Right lobe of liver (tissue), 6 donors: Measurements from ENCODE around the gene EFNB2. TPM values are rescaled to one million over a fixed set of nuclear protein-coding genes. Genes with fewer than 3 reads are reported as not detected.

ENCODE experiments used
- ATAC-seq, 4 donors: fragments of 200-7000 bp; cut with Tn5 transposase; one replicate each; pipeline ENCODE4 v1.9.1; 2020; ENCODE audit warnings: mild to moderate bottlenecking in 4 of 4, moderate library complexity in 4 of 4
- DNase-seq, 3 donors: peaks; one replicate each; pipeline ENCODE4 v3.0.0-alpha.2; 2020
- H3K27ac ChIP-seq, 3 donors: fragments of 200-600 bp; one replicate each; pipeline ENCODE4 v1.8.0; 2022
- H3K27me3 ChIP-seq, 2 donors: fragments of 200-600 bp; one replicate each; pipeline ENCODE4 v1.8.0; 2022
- H3K36me3 ChIP-seq, 4 donors: fragments of 200-600 bp; sonication (generic) in 1 of 4; one replicate each; pipeline versions ENCODE4 v1.5.1 to v1.8.0; 2017 to 2022; ENCODE audit warnings: control low read depth in 1 of 4
- H3K4me1 ChIP-seq, 4 donors: fragments of 200-600 bp; sonication (generic) in 1 of 4; one replicate each; pipeline versions ENCODE4 v1.5.1 to v1.8.0; 2017 to 2022; ENCODE audit warnings: control low read depth in 1 of 4
- H3K4me3 ChIP-seq, 3 donors: fragments of 200-600 bp; one replicate each; pipeline ENCODE4 v1.8.0; 2022
- H3K9me3 ChIP-seq, 4 donors: fragments of 200-600 bp; sonication (generic) in 1 of 4; one replicate each; pipeline versions ENCODE4 v1.5.1 to v1.8.0; 2017 to 2022; ENCODE audit warnings: control low read depth in 1 of 4
- POLR2A ChIP-seq: fragments of 450-650 bp; IDR thresholded peaks from one replicate; pipeline ENCODE4 v1.6.1; 2017; ENCODE audit warnings: antibody characterized with exemption, mild to moderate bottlenecking
- WGBS: methylation state at CpG from one replicate; pipeline ENCODE4 v1.1.6; 2018; ENCODE audit warnings: low coverage, low lambda C conversion rate; ENCODE audit not compliant: insufficient coverage; ENCODE audit errors: missing lambda C conversion rate; 5-methylcytosine and 5-hydroxymethylcytosine counted together
- intact Hi-C, 2 donors: fragments of 100-400 bp; cut with DNase I; formaldehyde crosslinking; loops; one replicate each; pipeline versions ENCODE4 v1.11.2 to v1.14.1; 2022
- total RNA-seq, 6 experiments: library from RNA; depleted of rRNA in 2 of 6; stranded (reverse); fragments of >200 nt in 2 of 6; fragmentation: NEBNext Ultra II Directional in 3 of 6; extraction: Animal tissue kit (Norgen Biotek cat#: 25700) in 3 of 6; gene quantifications; one replicate each; pipeline versions ENCODE4 v1.1.0 to v1.2.4, GENCODE V29; 2016 to 2023
- TF ChIP-seq, protein P1 (sequence below), 4 donors: fragments of 200-600 bp in 3 of 4; fragments of 450-650 bp in 1 of 4; IDR thresholded peaks; one replicate each; pipeline versions ENCODE4 v1.5.1 to v1.8.0; 2016 to 2022; ENCODE audit warnings: antibody characterized with exemption in 4 of 4, mild to moderate bottlenecking in 2 of 4
- donor health status: DM: no; HTN: yes; CAD: no.
- donor health status: DM: no; HTN: no; CAD: no.
- donor health status: DM: no; HTN: no; CAD: no.
- donor health status: DM: no; HTN: yes; CAD: no.
- donor health status: DM: no; HTN: yes; CAD: no.

Gene EFNB2
- total RNA-seq, 6 experiments from 2014 or later = 2.3 to 9.8 (median 3.9) TPM

DNA sequence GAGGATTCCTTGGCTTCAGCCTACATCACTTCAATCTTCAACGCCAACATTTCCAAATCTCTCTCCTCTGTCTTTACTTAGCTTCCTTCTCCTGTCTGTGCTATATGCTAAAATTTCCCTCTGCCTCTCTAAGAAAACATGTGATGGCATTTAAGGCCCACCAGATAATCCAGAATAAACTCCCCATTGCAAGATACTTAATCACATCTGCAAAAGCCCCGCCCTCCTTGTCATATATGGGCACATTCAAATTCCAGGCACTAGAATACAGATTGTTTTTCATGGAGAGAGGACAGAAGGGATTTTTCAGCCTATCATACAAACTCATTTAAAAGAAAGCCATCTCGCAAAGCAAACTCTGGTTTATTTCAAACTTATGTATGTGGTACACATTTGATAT is 16.3 kb upstream of the EFNB2 start:
- H3K4me1 ChIP-seq = no peaks in the 10 kb centered on the region
- ATAC-seq (no peak), DNase-seq (no peak)
- peaks cover 0 to 35% (median 7%) of the 10 kb centered on the region in 4 donors for H3K36me3 ChIP-seq
- H3K4me3 ChIP-seq = no peak overlapping the region
- no peaks in the 10 kb centered on the region for H3K27me3 ChIP-seq
- intact Hi-C loops = no loop called here
- H3K27ac ChIP-seq = no peak overlapping the region
- 86% methylated on average over 3 of the region's 3 CpGs for WGBS
- no peaks in the 10 kb centered on the region for H3K9me3 ChIP-seq
- TF ChIP-seq, protein P1, sequence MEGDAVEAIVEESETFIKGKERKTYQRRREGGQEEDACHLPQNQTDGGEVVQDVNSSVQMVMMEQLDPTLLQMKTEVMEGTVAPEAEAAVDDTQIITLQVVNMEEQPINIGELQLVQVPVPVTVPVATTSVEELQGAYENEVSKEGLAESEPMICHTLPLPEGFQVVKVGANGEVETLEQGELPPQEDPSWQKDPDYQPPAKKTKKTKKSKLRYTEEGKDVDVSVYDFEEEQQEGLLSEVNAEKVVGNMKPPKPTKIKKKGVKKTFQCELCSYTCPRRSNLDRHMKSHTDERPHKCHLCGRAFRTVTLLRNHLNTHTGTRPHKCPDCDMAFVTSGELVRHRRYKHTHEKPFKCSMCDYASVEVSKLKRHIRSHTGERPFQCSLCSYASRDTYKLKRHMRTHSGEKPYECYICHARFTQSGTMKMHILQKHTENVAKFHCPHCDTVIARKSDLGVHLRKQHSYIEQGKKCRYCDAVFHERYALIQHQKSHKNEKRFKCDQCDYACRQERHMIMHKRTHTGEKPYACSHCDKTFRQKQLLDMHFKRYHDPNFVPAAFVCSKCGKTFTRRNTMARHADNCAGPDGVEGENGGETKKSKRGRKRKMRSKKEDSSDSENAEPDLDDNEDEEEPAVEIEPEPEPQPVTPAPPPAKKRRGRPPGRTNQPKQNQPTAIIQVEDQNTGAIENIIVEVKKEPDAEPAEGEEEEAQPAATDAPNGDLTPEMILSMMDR (IDR thresholded peaks at IDR 0.05) = no peak
- TF ChIP-seq POLR2A = no peak

DNA sequence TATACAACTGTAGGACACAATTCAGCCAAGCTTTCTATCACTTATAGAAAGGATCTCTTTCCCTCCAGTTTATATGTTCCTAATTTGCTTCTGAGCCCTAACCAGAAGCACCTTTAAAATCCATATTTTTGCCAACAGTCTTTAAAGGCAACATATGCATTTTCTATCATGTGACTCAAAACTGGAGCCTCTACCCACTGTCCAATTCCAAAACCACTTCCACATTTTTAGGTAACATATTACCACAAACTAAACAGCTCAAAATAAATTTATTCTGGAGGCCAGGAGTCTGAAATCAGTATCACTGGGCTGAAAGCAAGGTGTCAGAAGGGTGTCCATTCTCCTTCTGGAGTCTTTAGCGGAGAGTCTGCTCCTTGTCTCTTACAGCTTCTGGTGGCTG is 15.9 kb upstream of the EFNB2 start:
- H3K4me1 ChIP-seq = no peaks in the 10 kb centered on the region
- intact Hi-C loops = no loop called here
- peaks cover 0 to 31% (median 5%) of the 10 kb centered on the region in 4 donors for H3K36me3 ChIP-seq
- H3K27me3 ChIP-seq = no peaks in the 10 kb centered on the region
- no peak overlapping the region for H3K27ac ChIP-seq
- TF ChIP-seq POLR2A = no peak
- TF ChIP-seq, protein P1 (IDR thresholded peaks at IDR 0.05) = no peak
- H3K4me3 ChIP-seq = no peak overlapping the region
- no peak for ATAC-seq
- WGBS = 88% methylated on average over 1 of the region's 1 CpG
- DNase-seq = no peak
- no peaks in the 10 kb centered on the region for H3K9me3 ChIP-seq

DNA sequence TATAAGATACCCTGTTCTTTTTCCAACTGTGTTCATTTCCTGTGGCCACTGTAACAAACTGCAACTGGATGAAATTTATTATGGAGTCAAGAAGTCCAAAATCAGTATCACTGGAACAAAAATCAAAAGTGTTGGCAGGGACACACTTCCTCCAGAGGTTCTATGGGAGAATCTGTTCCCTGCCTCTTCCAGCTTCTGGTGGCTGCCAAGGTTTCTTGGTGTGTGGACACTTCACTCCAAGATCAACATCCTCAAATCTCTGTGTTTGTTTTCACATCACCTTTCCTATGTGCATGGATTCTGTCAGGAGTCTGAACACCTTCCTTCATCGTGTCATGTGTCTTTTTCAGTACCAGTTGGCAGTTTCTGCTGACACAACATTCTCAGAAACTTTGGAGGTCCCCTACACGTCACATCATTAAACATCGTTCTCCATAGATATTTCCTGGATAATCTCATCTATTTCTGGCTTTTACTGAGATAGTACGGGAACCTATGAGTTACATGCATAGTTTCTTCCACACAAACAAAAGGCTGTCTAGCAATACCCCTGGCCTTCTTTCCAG is 15.2 kb upstream of the EFNB2 start:
- H3K4me1 ChIP-seq = no peaks in the 10 kb centered on the region
- no peaks in the 10 kb centered on the region for H3K27me3 ChIP-seq
- WGBS = 48% methylated on average over 4 of the region's 4 CpGs
- H3K4me3 ChIP-seq = no peak overlapping the region
- DNase-seq (no peak), ATAC-seq (no peak)
- no peak overlapping the region for H3K27ac ChIP-seq
- no peak for TF ChIP-seq POLR2A
- TF ChIP-seq, protein P1 (IDR thresholded peaks at IDR 0.05) = no peak
- no peaks in the 10 kb centered on the region for H3K9me3 ChIP-seq
- intact Hi-C loops = no loop called here
- peaks cover 0 to 24% (median 4%) of the 10 kb centered on the region in 4 donors for H3K36me3 ChIP-seq

DNA sequence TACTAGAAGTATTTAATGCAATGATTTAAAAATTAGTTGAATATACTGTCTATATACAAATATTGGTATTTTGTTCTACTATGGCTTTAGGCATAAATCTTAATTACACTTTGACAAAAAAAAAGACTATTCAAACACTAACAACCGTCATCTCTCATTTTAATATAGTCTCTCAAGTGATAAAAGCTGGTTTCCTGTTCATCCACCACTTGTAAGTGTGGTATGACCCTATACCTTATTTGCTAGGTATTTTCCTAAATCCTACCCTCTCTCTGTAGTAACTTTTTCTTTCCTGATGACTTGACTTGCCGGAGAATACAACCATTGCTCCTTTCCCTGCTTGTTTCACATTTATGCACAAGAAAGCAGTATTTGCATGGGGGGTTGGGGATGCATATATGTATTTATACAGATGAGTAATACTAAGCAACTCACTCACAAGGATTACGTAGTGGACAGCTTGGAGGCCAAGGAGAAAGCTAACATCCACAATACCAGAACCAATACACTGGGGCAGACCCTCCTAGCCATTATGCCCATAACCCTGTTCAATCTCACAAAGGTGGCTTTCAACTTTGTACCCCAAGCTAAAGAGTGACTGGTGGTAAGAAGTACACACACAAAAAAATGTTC is 12.7 kb upstream of the EFNB2 start:
- no peaks in the 10 kb centered on the region for H3K27me3 ChIP-seq
- 86% methylated on average over 3 of the region's 3 CpGs for WGBS
- DNase-seq (no peak), ATAC-seq (no peak)
- no peaks in the 10 kb centered on the region for H3K4me1 ChIP-seq
- no peaks in the 10 kb centered on the region for H3K9me3 ChIP-seq
- intact Hi-C loops = no loop called here
- no peak overlapping the region for H3K27ac ChIP-seq
- TF ChIP-seq POLR2A = no peak
- TF ChIP-seq, protein P1 (IDR thresholded peaks at IDR 0.05) = no peak
- H3K4me3 ChIP-seq = no peak overlapping the region
- H3K36me3 ChIP-seq = peaks cover 0 to 15% (median 1%) of the 10 kb centered on the region in 4 donors
